Stimulated activated CD4-positive, alpha-beta T cell treated with anti-CD3 and anti-CD28 coated beads, TNF-alpha, amount 100 ng/mL, for 48 hours (primary cell): ENCODE data around the gene HMCN1.
"Not testable (repeated sequence)": the region's sequence is repeated elsewhere in the genome, so short reads cannot be mapped to it uniquely, and the experiment has no call there.

Experiments
- DNase-seq, 3 donors: peaks; one replicate each; pipeline ENCODE4 v3.0.0-alpha.2; 2020; ENCODE audit warnings: low read depth in 3 of 3

HMCN1 gene

GRCh38 chr1:185741551-185741950 is 7.4 kb downstream of the HMCN1 start:
- no peak for DNase-seq

- no peak for DNase-seq
Observed at GRCh38 chr1:185742403-185742802, 8.2 kb downstream of the HMCN1 start.

- no peak for DNase-seq
Observed at GRCh38 chr1:185745165-185745564, 11.0 kb downstream of the HMCN1 start.

- DNase-seq = no peak
Observed at GRCh38 chr1:185759061-185759460, 24.9 kb downstream of the HMCN1 start.

- no peak for DNase-seq
Observed at GRCh38 chr1:185761841-185762240, 27.6 kb downstream of the HMCN1 start.

- no peak for DNase-seq
Observed at GRCh38 chr1:185767508-185768120, 33.4 kb downstream of the HMCN1 start.

- no peak for DNase-seq
Observed at GRCh38 chr1:185768371-185768770, 34.2 kb downstream of the HMCN1 start.

GRCh38 chr1:185769136-185769535 is 34.9 kb downstream of the HMCN1 start:
- DNase-seq = no peak

- no peak for DNase-seq
Observed at GRCh38 chr1:185774394-185774793, 40.2 kb downstream of the HMCN1 start.

- DNase-seq = no peak
Observed at GRCh38 chr1:185775501-185775900, 41.3 kb downstream of the HMCN1 start.

- DNase-seq = no peak
Observed at GRCh38 chr1:185776522-185776921, 42.3 kb downstream of the HMCN1 start.

- DNase-seq = not testable (repeated sequence)
Observed at GRCh38 chr1:185783860-185784259, 49.7 kb downstream of the HMCN1 start.

- DNase-seq = no peak
Observed at GRCh38 chr1:185785586-185785985, 51.4 kb downstream of the HMCN1 start.

- DNase-seq = no peak
Observed at GRCh38 chr1:185786524-185786923, 52.3 kb downstream of the HMCN1 start.

- DNase-seq = no peak
Observed at GRCh38 chr1:185787238-185787637, 53.0 kb downstream of the HMCN1 start.

GRCh38 chr1:185788386-185788785 is 54.2 kb downstream of the HMCN1 start:
- no peak for DNase-seq

GRCh38 chr1:185789501-185790193 is 55.5 kb downstream of the HMCN1 start:
- DNase-seq = no peak

- no peak for DNase-seq
Observed at GRCh38 chr1:185790194-185790735, 56.1 kb downstream of the HMCN1 start.

GRCh38 chr1:185792040-185792439 is 57.8 kb downstream of the HMCN1 start:
- DNase-seq = no peak

GRCh38 chr1:185794495-185794894 is 60.3 kb downstream of the HMCN1 start:
- not testable (repeated sequence) for DNase-seq

GRCh38 chr1:185795181-185795580 is 61.0 kb downstream of the HMCN1 start:
- no peak for DNase-seq

- no peak for DNase-seq
Observed at GRCh38 chr1:185798505-185798904, 64.3 kb downstream of the HMCN1 start.

- no peak for DNase-seq
Observed at GRCh38 chr1:185803241-185803640, 69.0 kb downstream of the HMCN1 start.
